B cell (primary cell): ENCODE data around the gene LRRC49. TPM values are rescaled to one million over a fixed set of nuclear protein-coding genes. Genes with fewer than 3 reads are reported as not detected.

ENCODE experiments used
- ATAC-seq: fragments of 200-7000 bp; cut with Tn5 transposase; one replicate; pipeline ENCODE4 v1.10.0; 2021; ENCODE audit warnings: low read depth, mild to moderate bottlenecking, moderate number of reproducible peaks, moderate library complexity
- CTCF ChIA-PET: fragments of 350-600 bp; sonication (Branson Sonifier 250); formaldehyde crosslinking; loops from one replicate; lab custom pipeline; 2021; ENCODE audit warnings: antibody characterized with exemption, inconsistent platforms; lab: Charles Lee
- POLR2A ChIA-PET: fragments of 350-600 bp; sonication (Branson Sonifier 250); formaldehyde crosslinking; loops from one replicate; lab custom pipeline; 2021; ENCODE audit warnings: antibody characterized with exemption; lab: Charles Lee
- DNase-seq: peaks from one replicate; pipeline ENCODE4 v3.0.0; 2013
- H2AFZ ChIP-seq: 2 replicates; pipeline ENCODE4 v1.6.1; 2012; ENCODE audit warnings: mild to moderate bottlenecking, low read depth, low read length; ENCODE audit not compliant: insufficient read depth, poor library complexity, severe bottlenecking
- H3K27ac ChIP-seq, 2 donors: 1 replicate in 1 of 2; 2 replicates in 1 of 2; pipeline ENCODE4 v1.5.1; 2012 to 2013; ENCODE audit warnings: low read length in 2 of 2, mild to moderate bottlenecking in 2 of 2, moderate library complexity in 1 of 2
- H3K27me3 ChIP-seq, 4 experiments: fragments of 200-600 bp in 1 of 4; sonication (generic) in 1 of 4; replicated peaks in 1 of 4; 1 replicate in 2 of 4; 2 replicates in 2 of 4; pipeline versions ENCODE4 v1.6.1 to v1.7.0; 2013 to 2016; ENCODE audit warnings: low read length in 3 of 4, mild to moderate bottlenecking in 2 of 4, mixed read lengths in 1 of 4, moderate library complexity in 1 of 4; ENCODE audit not compliant: insufficient read depth in 4 of 4, control insufficient read depth in 3 of 4; ENCODE audit errors: control extremely low read depth in 1 of 4
- H3K36me3 ChIP-seq, 2 experiments: replicated peaks in 1 of 2; 1 replicate in 1 of 2; 2 replicates in 1 of 2; pipeline versions ENCODE4 v1.6.1 to v1.7.1; 2013; ENCODE audit warnings: low read length in 1 of 2; ENCODE audit not compliant: insufficient read depth in 2 of 2, control insufficient read depth in 1 of 2; ENCODE audit errors: control extremely low read depth in 1 of 2, extremely low read depth in 1 of 2
- H3K4me1 ChIP-seq, 2 donors: fragments of 200-600 bp in 1 of 2; sonication (generic) in 1 of 2; 1 replicate in 1 of 2; 2 replicates in 1 of 2; pipeline versions ENCODE4 v1.5.1 to v1.6.1; 2013 to 2017; ENCODE audit warnings: low read length in 2 of 2; ENCODE audit not compliant: control insufficient read depth in 2 of 2, insufficient read depth in 2 of 2
- H3K4me2 ChIP-seq: replicated peaks from 2 replicates; pipeline ENCODE3; 2012; ENCODE audit warnings: mild to moderate bottlenecking, low read depth, low read length; ENCODE audit not compliant: poor library complexity, severe bottlenecking
- H3K4me3 ChIP-seq, 5 experiments: fragments of 200-600 bp in 1 of 5; sonication (generic) in 1 of 5; 1 replicate in 3 of 5; 2 replicates in 2 of 5; pipeline versions ENCODE4 v1.5.1 to v1.7.0; 2011 to 2016; ENCODE audit warnings: low read length in 4 of 5, mild to moderate bottlenecking in 4 of 5, low read depth in 2 of 5, control low read depth in 1 of 5, moderate library complexity in 1 of 5; ENCODE audit not compliant: insufficient read depth in 1 of 5; ENCODE audit errors: control extremely low read depth in 1 of 5, extremely low read depth in 1 of 5
- H3K79me2 ChIP-seq: fragments of 200-600 bp; sonication (generic); one replicate; pipeline ENCODE4 v1.6.0; 2016; ENCODE audit warnings: low read length; ENCODE audit not compliant: control insufficient read depth, insufficient read depth
- H3K9ac ChIP-seq: fragments of 200-600 bp; sonication (generic); 2 replicates; pipeline ENCODE4 v1.6.1; 2017; ENCODE audit warnings: mild to moderate bottlenecking, low read length, moderate library complexity
- H3K9me3 ChIP-seq, 3 donors: one replicate each; pipeline versions ENCODE4 v1.6.1 to v1.7.1; 2013; ENCODE audit warnings: low read length in 2 of 3; ENCODE audit not compliant: control insufficient read depth in 2 of 3, insufficient read depth in 1 of 3; ENCODE audit errors: control extremely low read depth in 1 of 3
- H4K20me1 ChIP-seq: 2 replicates; pipeline ENCODE4 v1.6.0; 2012; ENCODE audit warnings: mild to moderate bottlenecking, low read length; ENCODE audit not compliant: insufficient read depth, control insufficient read depth, poor library complexity, severe bottlenecking
- H3K27ac Mint-ChIP-seq: one replicate; pipeline ENCODE4 v1.8.0; 2021; ENCODE audit warnings: mixed read lengths
- H3K27me3 Mint-ChIP-seq: one replicate; pipeline ENCODE4 v1.8.0; 2021; ENCODE audit warnings: mixed read lengths
- H3K4me1 Mint-ChIP-seq: one replicate; pipeline ENCODE4 v1.8.0; 2021; ENCODE audit warnings: mixed read lengths
- H3K4me3 Mint-ChIP-seq: one replicate; pipeline ENCODE4 v1.8.0; 2021; ENCODE audit warnings: mixed read lengths
- H3K9me3 Mint-ChIP-seq: one replicate; pipeline ENCODE4 v1.8.0; 2022; ENCODE audit warnings: mixed read lengths; ENCODE audit not compliant: insufficient read depth
- CTCF ChIP-seq: fragments of 200-600 bp; IDR thresholded peaks from one replicate; pipeline ENCODE4 v1.8.0; 2022; ENCODE audit warnings: antibody characterized with exemption, mild to moderate bottlenecking
- EZH2 ChIP-seq: IDR thresholded peaks from 2 replicates; pipeline ENCODE4 v1.6.1; 2012; ENCODE audit warnings: borderline replicate concordance, low read depth, mild to moderate bottlenecking, moderate library complexity, low read length; ENCODE audit not compliant: insufficient read depth, poor library complexity, severe bottlenecking
- WGBS: methylation state at CpG from one replicate; pipeline ENCODE4 v1.1.5; 2013; ENCODE audit warnings: missing lambda C conversion rate; ENCODE audit not compliant: insufficient coverage; 5-methylcytosine and 5-hydroxymethylcytosine counted together
- intact Hi-C: fragments of 100-400 bp; cut with micrococcal nuclease; formaldehyde crosslinking; loops from one replicate; pipeline ENCODE4 v1.10.0; 2022
- polyA plus RNA-seq: library from polyadenylated mRNA; depleted of rRNA; stranded (reverse); fragments of >200 nt; gene quantifications from 2 replicates; pipeline ENCODE4 v1.2.3, GENCODE V29; 2012
- total RNA-seq, 2 donors: library from RNA; stranded (reverse); fragments of 120-200 nt in 1 of 2; gene quantifications; 1 replicate in 1 of 2; 2 replicates in 1 of 2; pipeline versions ENCODE4 v1.2.3 to v1.2.4, GENCODE V29; 2013 to 2022

The LRRC49 gene
- total and polyA plus RNA-seq, 2 donors (not counting 1 experiment from before 2014, with no cell fraction given): 0.22 to 1.4 TPM

GRCh38 chr15:70933411-70933810 lies 40.8 kb downstream of the LRRC49 start:
- CTCF ChIA-PET: no interaction called here
- Mint-ChIP-seq H3K4me1 (peaks cover 1% of the 10 kb centered on the region), H3K4me3 (no peak overlapping the region), H3K27ac (no peak overlapping the region), H3K27me3 (peaks cover 18% of the 10 kb centered on the region), H3K9me3 (no peaks in the 10 kb centered on the region)
- Histone ChIP-seq H4K20me1 (no peaks in the 10 kb centered on the region), H3K9me3 (no peaks in the 10 kb centered on the region), H3K79me2 (no peaks in the 10 kb centered on the region), H3K4me3 (no peak overlapping the region), H3K27ac (no peak overlapping the region), H3K27me3 (no peaks in the 10 kb centered on the region), H3K4me1 (no peaks in the 10 kb centered on the region), H3K36me3 (no peaks in the 10 kb centered on the region), H3K9ac (no peak overlapping the region), H3K4me2 (no peak overlapping the region), H2AFZ (no peak overlapping the region)
- TF ChIP-seq EZH2: no peak
- no peak for TF ChIP-seq CTCF
- ATAC-seq (no peak), DNase-seq (no peak)
- 90% methylated on average over 2 of the region's 3 CpGs for WGBS
- intact Hi-C loops: no loop called here
- POLR2A ChIA-PET: no interaction called here

- WGBS: no CpG with 5 or more reads among the region's 3 CpGs
- H3K9ac ChIP-seq: no peak overlapping the region
- H2AFZ ChIP-seq: no peak overlapping the region
- Mint-ChIP-seq H3K4me1 (peaks cover 1% of the 10 kb centered on the region), H3K4me3 (no peak overlapping the region), H3K9me3 (no peaks in the 10 kb centered on the region), H3K27me3 (peaks cover 11% of the 10 kb centered on the region), H3K27ac (no peak overlapping the region)
- ATAC-seq (no peak), DNase-seq (no peak)
- intact Hi-C loops: no loop called here
- TF ChIP-seq EZH2 (no peak), CTCF (no peak)
- no peaks in the 10 kb centered on the region for H3K27me3 ChIP-seq
- no peak overlapping the region for H3K4me2 ChIP-seq
- CTCF ChIA-PET: no interaction called here
- POLR2A ChIA-PET: no interaction called here
- H3K36me3 ChIP-seq: no peaks in the 10 kb centered on the region
- no peaks in the 10 kb centered on the region for H3K79me2 ChIP-seq
- no peak overlapping the region for H3K4me3 ChIP-seq
- no peaks in the 10 kb centered on the region for H3K4me1 ChIP-seq
- no peaks in the 10 kb centered on the region for H3K9me3 ChIP-seq
- H4K20me1 ChIP-seq: no peaks in the 10 kb centered on the region
- H3K27ac ChIP-seq: no peak overlapping the region
These were observed 43.0 kb downstream of the LRRC49 start for GRCh38 chr15:70935631-70936030.
